Stimulated activated CD4-positive, alpha-beta T cell treated with anti-CD3 and anti-CD28 coated beads, Interleukin-2, amount 100 ng/mL, for 24 hours (primary cell): ENCODE data around the gene HMBS.
"Not testable (repeated sequence)": the region's sequence is repeated elsewhere in the genome, so short reads cannot be mapped to it uniquely, and the experiment has no call there.

Experiments
- DNase-seq, 2 donors: peaks; one replicate each; pipeline ENCODE4 v3.0.0-alpha.2; 2020

The HMBS gene

GRCh38 chr11:119084663-119085436 is at the start of gene HMBS:
Gene HMBS (plus strand): TSS chr11:119084881. CDS start chr11:119085034, 153 bp downstream.
- peak; percentile 88 to 93 for DNase-seq

GRCh38 chr11:119038884-119039283 is 45.8 kb upstream of the HMBS start:
- no peak for DNase-seq

- DNase-seq = not testable (repeated sequence)
Observed at GRCh38 chr11:119039471-119039870, 45.2 kb upstream of the HMBS start.

- DNase-seq = no peak
Observed at GRCh38 chr11:119041821-119042514, 42.7 kb upstream of the HMBS start.

GRCh38 chr11:119042927-119043326 is 41.8 kb upstream of the HMBS start:
- no peak for DNase-seq

GRCh38 chr11:119044708-119045107 is 40.0 kb upstream of the HMBS start:
- no peak for DNase-seq

- no peak for DNase-seq
Observed at GRCh38 chr11:119046489-119046888, 38.2 kb upstream of the HMBS start.

- DNase-seq = no peak
Observed at GRCh38 chr11:119047205-119047604, 37.5 kb upstream of the HMBS start.

- DNase-seq = no peak
Observed at GRCh38 chr11:119048644-119049043, 36.0 kb upstream of the HMBS start.

GRCh38 chr11:119049081-119049480 is 35.6 kb upstream of the HMBS start:
- no peak for DNase-seq

- peak in 1 of 2 donors; percentile 28 for DNase-seq
Observed at GRCh38 chr11:119051440-119052162, 33.1 kb upstream of the HMBS start.

- no peak for DNase-seq
Observed at GRCh38 chr11:119052163-119052814, 32.4 kb upstream of the HMBS start.

- no peak for DNase-seq
Observed at GRCh38 chr11:119054418-119054817, 30.3 kb upstream of the HMBS start.

- DNase-seq = peak in 1 of 2 donors; percentile 20
Observed at GRCh38 chr11:119055901-119056300, 28.8 kb upstream of the HMBS start.

- peak; percentile 50 to 54 for DNase-seq
Observed at GRCh38 chr11:119056421-119056999, 28.2 kb upstream of the HMBS start.

GRCh38 chr11:119057000-119057769 is 27.5 kb upstream of the HMBS start, which contains the start of gene HYOU1:
Gene HYOU1 (minus strand): TSS chr11:119057205. CDS start chr11:119056160, 1,045 bp downstream.
- peak; percentile 99 for DNase-seq

- DNase-seq = not testable (repeated sequence)
Observed at GRCh38 chr11:119059128-119059527, 25.6 kb upstream of the HMBS start.

- DNase-seq = no peak
Observed at GRCh38 chr11:119061256-119061655, 23.4 kb upstream of the HMBS start.

GRCh38 chr11:119062779-119063178 is 21.9 kb upstream of the HMBS start:
- DNase-seq = no peak

GRCh38 chr11:119065369-119065768 is 19.3 kb upstream of the HMBS start:
- peak; percentile 34 to 49 for DNase-seq

GRCh38 chr11:119067371-119068222 is 17.1 kb upstream of the HMBS start, which contains the start of gene VPS11:
Gene VPS11 (plus strand): TSS chr11:119067818. CDS start chr11:119067824, 6 bp downstream.
- peak; percentile 98 to 99 for DNase-seq
